HepG2 (cell line): ENCODE results near the gene RUVBL1. TPM values are rescaled to one million over a fixed set of nuclear protein-coding genes. Genes with fewer than 3 reads are reported as not detected.

ENCODE experiments used
- DDIT3 ChIP-seq: sonication (generic); formaldehyde crosslinking; IDR thresholded peaks from 2 replicates; pipeline ENCODE4 v1.4.0; 2020; ENCODE audit warnings: mild to moderate bottlenecking, missing genetic modification reagents
- FOXO4 ChIP-seq: sonication (generic); formaldehyde crosslinking; conservative IDR thresholded peaks from 2 replicates; pipeline ENCODE4 v1.8.1; 2023; ENCODE audit warnings: missing genetic modification reagents
- FOXP1 ChIP-seq, 2 experiments: fragments of 450-650 bp in 1 of 2; IDR thresholded peaks; 2 replicates each; pipeline ENCODE4 v1.6.1; 2017 to 2018; ENCODE audit warnings: antibody characterized with exemption in 1 of 2
- GABPA ChIP-seq, 2 experiments: IDR thresholded peaks; 2 replicates each; pipeline ENCODE4 v1.6.1; 2011 to 2016; ENCODE audit warnings: low read depth in 2 of 2, low read length in 1 of 2, missing biosample characterization in 1 of 2, missing genetic modification characterization in 1 of 2
- GATAD2A ChIP-seq: IDR thresholded peaks from 2 replicates; pipeline ENCODE4 v1.6.1; 2016
- IKZF5 ChIP-seq: IDR thresholded peaks from 2 replicates; pipeline ENCODE4 v1.6.1; 2018; ENCODE audit warnings: missing genetic modification reagents, mild to moderate bottlenecking, missing compliant biosample characterization
- MTERF4 ChIP-seq: sonication (generic); formaldehyde crosslinking; IDR thresholded peaks from 2 replicates; pipeline ENCODE4 v1.8.0; 2023; ENCODE audit warnings: mild to moderate bottlenecking, missing genetic modification reagents
- NCOA1 ChIP-seq: sonication (generic); formaldehyde crosslinking; IDR thresholded peaks from 2 replicates; pipeline ENCODE4 v1.9.0; 2021; ENCODE audit warnings: missing genetic modification reagents
- NPAS2 ChIP-seq: sonication (generic); formaldehyde crosslinking; IDR thresholded peaks from 2 replicates; pipeline ENCODE4 v1.8.0; 2022; ENCODE audit warnings: mild to moderate bottlenecking, missing genetic modification reagents, borderline replicate concordance
- RFXANK ChIP-seq: IDR thresholded peaks from 2 replicates; pipeline ENCODE4 v1.6.1; 2016
- SIX1 ChIP-seq: sonication (generic); formaldehyde crosslinking; IDR thresholded peaks from 2 replicates; pipeline ENCODE4 v1.4.0; 2020; ENCODE audit warnings: missing genetic modification reagents, borderline replicate concordance
- TAF15 ChIP-seq: fragments of 200-400 bp; formaldehyde crosslinking; IDR thresholded peaks from one replicate; pipeline ENCODE4 v1.6.1; 2018; ENCODE audit warnings: mild to moderate bottlenecking, low read depth, low read length; ENCODE audit not compliant: poor library complexity, severe bottlenecking
- ZFP90 ChIP-seq: sonication (generic); formaldehyde crosslinking; IDR thresholded peaks from 2 replicates; pipeline ENCODE4 v1.8.0; 2022; ENCODE audit warnings: missing genetic modification reagents, mild to moderate bottlenecking, inconsistent platforms, borderline replicate concordance
- ZHX2 ChIP-seq, 2 experiments: sonication (generic) in 1 of 2; formaldehyde crosslinking in 1 of 2; IDR thresholded peaks; 2 replicates each; pipeline versions ENCODE4 v1.6.1 to v1.9.0; 2014 to 2022; ENCODE audit warnings: antibody characterized with exemption in 1 of 2, borderline replicate concordance in 1 of 2, inconsistent platforms in 1 of 2, low read depth in 1 of 2, missing genetic modification reagents in 1 of 2
- ZNF672 ChIP-seq: sonication (generic); formaldehyde crosslinking; IDR thresholded peaks from 2 replicates; pipeline ENCODE4 v1.8.1; 2022; ENCODE audit warnings: missing genetic modification reagents
- ZNF83 ChIP-seq: sonication (generic); formaldehyde crosslinking; IDR thresholded peaks from 2 replicates; pipeline ENCODE4 v1.4.0; 2020; ENCODE audit warnings: missing genetic modification reagents, mild to moderate bottlenecking, borderline replicate concordance
- ZSCAN30 ChIP-seq: sonication (generic); formaldehyde crosslinking; IDR thresholded peaks from 2 replicates; pipeline ENCODE4 v1.5.0; 2020; ENCODE audit warnings: mild to moderate bottlenecking, missing genetic modification reagents
- ZSCAN31 ChIP-seq: sonication (generic); formaldehyde crosslinking; IDR thresholded peaks from 2 replicates; pipeline ENCODE4 v1.5.0; 2020; ENCODE audit warnings: low read depth, mild to moderate bottlenecking, missing genetic modification reagents
- polyA plus RNA-seq, 8 experiments: library from polyadenylated mRNA; depleted of rRNA in 3 of 8; stranded (reverse) in 7 of 8; unstranded in 1 of 8; fragments of >200 nt; fragmentation: Illumina TruSeq in 4 of 8; extraction: Trizol in 4 of 8; gene quantifications; 2 replicates each; pipeline versions ENCODE4 v1.2.1 to v1.2.3, GENCODE V29; 2011 to 2016; ENCODE audit warnings: low read depth in 4 of 8, missing spikeins in 1 of 8, mixed read lengths in 1 of 8; ENCODE audit not compliant: insufficient read depth in 1 of 8
- total RNA-seq, 5 experiments: library from RNA; depleted of rRNA; stranded (reverse); fragments of >200 nt; fragmentation: Illumina TruSeq; extraction: Trizol; gene quantifications; 2 replicates each; pipeline ENCODE4 v1.2.3, GENCODE V29; 2016; ENCODE audit warnings: low read depth in 1 of 5

RUVBL1 gene
- total and polyA plus RNA-seq, 2 of the 13 experiments (the other 11 are each of a cell fraction or from before 2014, with no cell fraction given), result 32.7 to 86.3 TPM

GRCh38 chr3:128153156-128154041 is 29.8 kb upstream of the RUVBL1 start, which contains the start of gene EEFSEC (continued):
- 0 out of 2 replicates have a peak, but pooled peaks have one; percentile 44 for TF ChIP-seq SIX1 (CRISPR knock-in tag)
- no peak for TF ChIP-seq FOXP1 (IDR thresholded peaks at IDR 0.05)
- TF ChIP-seq FOXP1 (CRISPR knock-in tag; IDR thresholded peaks at IDR 0.05), result no peak
- no peak for TF ChIP-seq TAF15
- TF ChIP-seq GATAD2A (CRISPR knock-in tag), result peak; percentile 78
- peak; percentile 82 for TF ChIP-seq GABPA (IDR thresholded peaks at IDR 0.05; ENCODE audit: low read depth, low read length)
- peak; percentile 90 for TF ChIP-seq GABPA (CRISPR knock-in tag; IDR thresholded peaks at IDR 0.05; ENCODE audit: low read depth)
- peak; percentile 79 for TF ChIP-seq NCOA1 (CRISPR knock-in tag)
- 0 out of 2 replicates have a peak, but pooled peaks have one; percentile 63 for TF ChIP-seq RFXANK (CRISPR knock-in tag)
- TF ChIP-seq DDIT3 (CRISPR knock-in tag), result no peak
- peak; percentile 87; the same call in 1 of the 2 replicates for TF ChIP-seq ZSCAN31
- no peak for TF ChIP-seq FOXO4
- no peak for TF ChIP-seq MTERF4 (CRISPR knock-in tag)
- TF ChIP-seq ZFP90 (CRISPR knock-in tag), result no peak
- TF ChIP-seq ZSCAN30, result peak; percentile 82; the same call in 1 of the 2 replicates
- peak; percentile 91 for TF ChIP-seq IKZF5
- TF ChIP-seq ZNF83 (CRISPR knock-in tag), result peak; percentile 68; the same call in 1 of the 2 replicates
- 0 out of 2 replicates have a peak, but pooled peaks have one; percentile 22 for TF ChIP-seq ZHX2 (IDR thresholded peaks at IDR 0.05; ENCODE audit: low read depth)
- TF ChIP-seq ZHX2 (CRISPR knock-in tag; IDR thresholded peaks at IDR 0.05; ENCODE audit: borderline replicate concordance), result no peak
- TF ChIP-seq NPAS2 (CRISPR knock-in tag), result no peak
- TF ChIP-seq ZNF672, result no peak
